ENCODE results near the gene GINS3.

Gene GINS3

DNA sequence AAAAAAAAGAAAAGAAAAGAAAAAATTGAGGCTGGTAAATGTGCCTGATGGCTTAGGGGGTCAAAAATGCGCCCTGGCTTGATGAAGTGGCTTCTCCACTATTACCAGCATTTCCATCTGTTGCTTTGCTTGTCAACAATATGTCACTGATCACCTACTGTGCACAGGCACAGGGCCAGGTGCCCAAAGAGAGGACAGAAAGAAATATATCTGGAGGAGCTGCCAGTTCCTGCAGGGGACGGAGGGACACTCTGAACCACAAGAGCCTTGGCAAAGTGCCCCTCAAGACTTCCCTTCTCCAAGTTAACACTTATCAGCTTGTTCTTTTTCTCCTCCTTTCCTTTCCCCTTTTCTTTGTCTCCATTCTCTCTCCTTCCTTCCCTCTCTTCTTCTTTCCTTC is 34.7 kb downstream of the GINS3 start:
- DNase-seq = no peak

DNA sequence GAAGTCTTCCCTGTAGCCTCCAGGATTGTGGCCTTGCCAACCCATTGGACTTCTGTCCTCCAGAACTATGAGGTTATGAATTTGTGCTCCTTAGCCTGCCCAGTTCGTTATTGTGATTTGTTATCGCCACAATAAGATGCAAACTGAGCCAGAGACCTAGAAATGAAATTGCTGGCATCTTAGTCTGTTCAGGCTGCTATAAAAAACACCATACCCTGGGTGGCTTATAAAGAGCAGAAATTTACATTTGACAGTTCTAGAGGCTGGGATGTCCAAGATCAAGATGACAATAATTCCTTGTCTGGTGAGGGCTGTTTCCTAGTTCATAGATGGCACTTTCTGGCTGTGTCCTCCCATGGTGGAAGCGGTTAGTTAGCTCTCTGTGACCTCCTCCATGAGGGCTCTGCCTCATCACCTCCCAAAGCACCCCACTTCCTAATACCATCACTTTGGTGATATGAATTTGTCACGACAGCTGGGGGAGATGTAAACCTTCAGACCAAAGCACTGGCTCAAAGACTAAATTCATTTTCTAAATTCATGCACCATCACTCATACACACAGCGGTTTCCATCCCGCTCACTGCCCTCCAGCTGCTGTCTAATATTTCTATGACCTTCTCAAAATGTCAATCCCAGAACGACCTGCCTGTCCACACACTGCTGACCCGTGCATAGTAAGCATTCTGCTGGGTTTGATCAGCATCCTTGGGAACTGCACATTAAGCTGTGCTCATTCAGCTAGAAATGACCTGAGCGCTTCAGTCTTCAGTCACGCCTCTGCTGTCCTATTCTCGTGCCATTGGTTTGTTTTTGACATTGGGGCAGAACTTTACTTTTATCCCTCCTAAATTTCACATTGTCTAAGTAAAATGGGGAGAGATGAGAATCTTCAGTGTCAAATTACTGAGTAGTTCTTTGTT is 36.6 kb downstream of the GINS3 start:
- no peak for DNase-seq

DNA sequence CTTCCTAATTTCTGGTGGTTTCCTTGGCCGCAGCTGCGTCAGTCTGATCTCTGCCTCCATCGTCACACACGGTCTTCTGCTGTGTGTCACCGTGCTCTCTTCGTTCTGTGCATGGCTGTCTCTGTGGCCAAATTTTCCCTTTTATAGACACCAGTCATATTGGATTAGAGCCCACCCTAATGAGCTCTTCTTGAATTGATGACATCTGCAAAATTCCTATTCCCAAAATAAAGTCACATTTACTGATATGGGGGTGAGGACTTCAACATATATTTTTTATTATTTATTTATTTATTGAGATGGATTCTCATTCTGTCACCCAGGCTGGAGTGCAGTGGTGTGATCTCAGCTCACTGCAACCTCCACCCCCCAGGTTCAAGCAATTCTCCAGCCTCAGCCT is 38.4 kb downstream of the GINS3 start:
- no peak for DNase-seq

DNA sequence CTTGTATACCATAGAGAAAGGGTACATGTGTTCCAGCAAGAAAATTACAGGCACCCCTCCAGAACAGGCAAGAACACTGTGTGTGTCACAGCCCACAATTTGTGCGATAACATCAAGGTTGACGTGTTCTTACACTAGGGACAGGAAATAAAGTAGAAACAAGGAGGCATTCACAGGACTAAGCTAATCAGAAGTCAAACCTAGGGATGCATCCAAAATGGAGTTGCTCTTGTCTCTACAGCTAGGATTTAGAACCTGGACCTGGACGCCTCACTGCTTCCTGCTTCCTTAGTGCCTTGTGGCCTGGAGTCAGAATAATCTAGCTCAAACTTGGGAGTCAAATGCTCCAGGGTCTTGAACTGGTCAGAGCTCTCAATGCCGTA is 41.3 kb downstream of the GINS3 start:
- DNase-seq = no peak

DNA sequence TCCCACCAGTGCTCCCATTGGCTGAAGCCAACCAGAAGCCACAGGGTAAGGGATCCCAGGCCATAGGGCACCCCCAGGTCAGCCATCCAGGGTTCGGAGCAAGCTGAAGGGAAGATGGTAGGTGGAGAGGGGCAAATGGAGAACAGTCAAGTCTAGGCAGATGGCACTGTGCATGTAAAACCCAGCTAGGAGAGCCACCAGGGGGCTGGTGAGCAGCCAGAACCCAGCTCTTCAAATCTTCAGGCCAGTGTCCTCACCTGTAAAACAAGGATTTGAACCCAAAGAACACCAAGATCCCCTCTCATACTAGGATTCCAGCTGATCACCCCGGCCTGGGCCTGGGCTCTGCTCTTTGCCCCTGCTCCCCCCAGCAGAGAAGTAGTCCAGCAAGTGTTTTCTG is 43.5 kb downstream of the GINS3 start:
- no peak for DNase-seq

DNA sequence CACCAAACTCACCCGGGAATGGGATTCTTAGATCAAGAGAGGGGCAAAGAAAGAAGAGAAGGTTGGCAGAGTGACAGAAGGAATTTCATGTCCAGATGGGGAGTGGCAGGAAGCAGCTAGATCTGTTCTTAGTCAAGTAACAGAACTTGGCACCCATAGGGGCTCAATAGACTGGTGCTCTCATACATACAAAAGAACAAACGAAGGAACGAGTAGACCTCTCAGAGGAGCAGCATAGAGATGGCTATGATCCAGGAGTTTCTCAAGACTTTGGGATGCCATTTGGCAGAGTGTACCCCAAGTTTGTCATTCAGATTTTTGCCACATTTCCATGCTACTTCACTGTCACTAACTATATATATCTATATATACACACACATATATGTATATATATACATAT is 47.9 kb downstream of the GINS3 start:
- DNase-seq = no peak

DNA sequence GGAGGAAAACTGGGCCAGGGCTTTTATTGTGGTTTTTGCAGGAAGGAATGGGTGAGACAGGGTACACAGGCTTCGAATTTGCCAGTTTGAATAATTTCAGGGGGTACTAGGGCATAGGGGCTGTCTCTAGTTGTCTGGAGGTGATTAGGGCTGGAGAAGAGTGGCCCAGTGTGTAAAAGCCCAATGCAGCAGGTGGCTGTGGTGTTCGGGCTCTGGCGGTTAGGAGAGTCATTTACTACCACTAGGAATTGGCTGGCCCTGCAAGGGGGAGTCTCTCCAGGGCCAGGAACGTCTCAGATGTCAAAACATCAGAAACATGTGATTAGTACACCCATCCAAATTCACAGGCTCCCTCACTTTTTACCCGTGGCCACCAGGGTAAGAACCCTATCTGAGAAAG is 50.3 kb downstream of the GINS3 start:
- no peak for DNase-seq

DNA sequence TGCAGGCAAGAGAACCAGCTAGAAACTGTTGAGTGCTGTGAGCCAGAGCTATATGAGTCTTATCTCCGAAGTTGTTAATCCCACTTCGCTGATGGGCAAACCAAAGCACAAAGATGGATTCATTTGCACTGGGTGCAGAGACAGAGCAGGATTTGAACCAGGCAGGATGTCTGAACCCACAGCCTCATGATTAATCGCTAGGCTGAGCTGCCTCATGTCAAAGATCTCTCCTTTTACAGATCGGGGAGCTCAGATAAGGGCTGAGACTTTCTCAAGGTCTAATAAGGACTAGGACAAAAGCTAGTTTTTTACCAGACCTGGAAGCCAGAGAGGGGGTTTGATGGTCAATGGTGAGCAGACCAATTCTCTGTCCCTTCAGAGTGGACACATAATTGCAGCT is 51.5 kb downstream of the GINS3 start:
- DNase-seq = no peak

DNA sequence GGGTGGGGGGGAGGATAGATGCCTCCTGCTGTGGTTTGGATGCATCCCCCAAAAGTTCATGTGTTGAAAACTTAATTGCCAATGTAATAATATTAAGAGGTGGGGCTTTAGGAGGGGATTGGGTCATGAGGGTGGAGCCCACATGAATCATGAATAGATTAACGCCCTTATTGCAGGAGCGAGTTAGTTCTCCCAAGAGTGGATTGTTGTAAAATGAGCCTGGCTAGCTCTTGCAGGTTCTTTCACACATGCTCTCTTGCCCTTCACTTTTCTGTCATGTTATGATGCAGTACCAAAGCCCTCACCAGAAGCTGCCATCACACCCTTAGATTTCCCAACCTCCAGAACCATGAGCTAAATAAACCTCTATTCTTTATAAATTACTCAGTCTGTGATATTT is 52.0 kb downstream of the GINS3 start:
- DNase-seq = no peak

DNA sequence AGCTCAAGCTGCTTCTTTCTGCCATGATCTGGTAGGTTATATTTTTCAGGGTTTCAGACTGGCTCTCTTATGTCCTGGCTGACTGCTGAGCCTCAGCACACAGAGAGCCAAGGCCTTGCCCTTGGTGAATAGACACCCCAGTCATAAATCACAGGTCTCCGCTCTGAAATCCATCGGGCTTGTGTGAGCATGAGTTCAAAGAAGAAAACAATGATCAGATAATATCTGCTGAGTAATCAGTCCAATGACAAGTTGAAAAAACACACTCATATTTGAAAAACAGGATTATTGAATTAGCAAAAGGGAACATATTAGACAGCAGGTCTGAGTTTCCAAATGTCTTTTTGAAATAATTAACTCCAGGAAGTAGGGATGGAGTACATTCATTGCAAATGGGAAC is 56.6 kb downstream of the GINS3 start:
- no peak for DNase-seq

DNA sequence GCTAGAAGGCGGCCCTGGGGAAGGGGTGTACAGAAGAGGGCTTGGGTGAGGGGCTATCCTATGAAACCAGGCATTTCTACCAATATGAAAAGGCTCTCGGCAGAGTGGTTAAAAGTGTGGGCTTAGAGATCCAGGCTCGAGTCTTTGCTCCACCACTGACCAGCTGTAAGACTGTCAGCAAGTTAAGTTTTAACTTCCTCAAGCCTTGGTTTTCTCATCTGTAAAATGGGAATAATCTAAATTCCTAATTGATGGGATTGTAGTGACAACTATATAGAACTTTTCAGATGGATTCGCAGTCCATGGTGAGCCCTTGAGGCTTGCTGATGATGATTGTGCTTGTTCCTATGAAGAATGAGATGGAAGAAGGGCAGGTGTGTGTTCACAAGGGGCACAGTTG is 57.0 kb downstream of the GINS3 start:
- no peak for DNase-seq

DNA sequence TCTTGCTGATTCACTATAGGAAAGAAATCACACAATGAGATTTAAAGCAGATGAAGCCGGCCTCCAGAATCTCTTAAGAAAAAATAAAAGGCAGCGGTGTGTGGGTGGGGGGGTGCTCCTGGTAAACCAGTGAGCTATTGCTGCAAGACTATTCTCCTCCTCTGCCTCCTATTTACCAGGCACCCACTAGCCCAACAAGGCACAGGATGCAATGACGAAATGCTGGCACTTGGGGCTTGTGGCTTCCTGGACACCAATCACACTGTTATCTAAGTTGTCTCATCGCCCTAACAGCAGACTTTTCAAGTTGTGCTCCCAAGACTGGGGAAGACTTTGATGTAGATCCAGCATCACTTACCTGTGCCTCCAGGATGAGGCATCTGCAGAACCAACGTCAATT is 57.5 kb downstream of the GINS3 start:
- no peak for DNase-seq

DNA sequence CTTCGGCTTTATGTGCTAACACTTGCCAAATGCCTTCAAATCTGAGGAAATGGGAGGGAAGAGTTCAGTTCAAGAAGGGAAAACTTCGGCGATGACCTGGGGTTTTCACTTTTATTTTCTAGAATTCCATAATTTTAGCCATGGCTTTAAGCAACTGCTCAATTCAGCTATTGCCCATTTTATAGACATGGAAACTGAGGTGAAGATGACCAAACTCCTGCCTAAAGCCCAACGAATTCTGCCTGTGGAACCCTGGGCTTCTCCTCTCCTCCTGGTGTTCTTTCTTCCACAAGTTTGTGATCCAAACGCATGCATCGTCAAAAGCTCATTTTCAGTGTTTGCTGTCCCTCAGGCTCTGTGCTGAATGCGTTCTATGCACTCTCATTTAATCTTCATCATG is 58.3 kb downstream of the GINS3 start:
- no peak for DNase-seq

DNA sequence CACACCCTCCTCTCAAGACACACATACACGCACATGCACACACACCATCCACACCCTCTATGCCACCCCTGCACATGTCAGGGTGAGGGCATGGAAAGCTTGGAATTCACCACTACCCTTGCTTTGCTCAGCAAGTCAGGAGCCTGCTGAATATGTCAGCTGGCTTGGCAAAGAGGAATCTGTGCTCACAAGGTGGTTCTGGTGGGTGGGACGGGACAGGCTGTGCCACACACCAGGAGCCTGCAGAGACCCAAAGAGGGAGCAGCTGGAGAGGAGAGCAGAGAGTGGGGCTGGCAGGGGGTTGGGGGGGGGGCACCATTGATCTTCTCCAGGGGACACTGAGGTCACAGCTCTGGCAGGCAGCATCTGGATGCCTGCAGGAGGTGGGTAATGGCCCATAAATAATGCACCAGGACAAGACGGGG is 59.0 kb downstream of the GINS3 start:
- DNase-seq = no peak

DNA sequence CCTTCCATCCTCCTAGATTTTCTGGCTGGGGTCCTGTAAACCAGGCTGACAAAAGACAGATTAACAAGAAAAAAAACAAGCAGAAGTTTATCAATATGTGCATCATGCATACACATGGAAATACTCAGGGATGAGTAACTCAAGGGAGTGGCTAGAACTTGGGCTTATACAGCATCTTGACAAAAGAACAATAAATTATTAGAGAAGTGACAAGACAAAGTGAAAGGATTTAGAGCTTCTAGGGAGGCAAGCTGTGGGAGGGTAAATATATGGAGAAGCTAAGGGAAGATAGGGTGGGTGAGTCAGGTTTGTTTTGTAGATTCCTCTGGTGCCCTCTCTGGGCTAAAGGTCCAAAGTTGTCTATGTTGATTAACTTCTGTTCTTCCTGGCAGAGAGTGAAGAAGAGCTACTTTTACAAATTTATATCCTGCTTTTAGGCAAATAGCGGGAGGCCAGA is 59.7 kb downstream of the GINS3 start:
- no peak for DNase-seq

DNA sequence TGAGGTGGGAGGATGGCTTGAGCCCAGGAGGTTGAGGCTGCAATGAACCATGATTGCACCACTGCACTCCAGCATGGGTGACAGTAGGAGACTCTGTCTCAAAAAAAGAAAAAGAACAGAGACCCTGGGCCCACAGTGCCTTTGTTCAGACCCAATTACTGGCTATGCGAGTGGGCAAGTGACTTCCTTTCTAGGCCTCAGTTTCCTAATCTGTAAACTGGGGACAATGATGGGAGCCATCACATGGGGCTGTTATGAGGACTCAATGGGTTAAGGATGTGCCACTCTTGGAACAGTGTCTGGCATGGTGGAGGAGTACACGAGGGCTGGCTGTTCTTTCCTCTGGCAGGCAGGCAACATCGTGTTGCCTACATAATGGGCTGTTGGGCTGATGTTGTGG is 60.4 kb downstream of the GINS3 start:
- no peak for DNase-seq

DNA sequence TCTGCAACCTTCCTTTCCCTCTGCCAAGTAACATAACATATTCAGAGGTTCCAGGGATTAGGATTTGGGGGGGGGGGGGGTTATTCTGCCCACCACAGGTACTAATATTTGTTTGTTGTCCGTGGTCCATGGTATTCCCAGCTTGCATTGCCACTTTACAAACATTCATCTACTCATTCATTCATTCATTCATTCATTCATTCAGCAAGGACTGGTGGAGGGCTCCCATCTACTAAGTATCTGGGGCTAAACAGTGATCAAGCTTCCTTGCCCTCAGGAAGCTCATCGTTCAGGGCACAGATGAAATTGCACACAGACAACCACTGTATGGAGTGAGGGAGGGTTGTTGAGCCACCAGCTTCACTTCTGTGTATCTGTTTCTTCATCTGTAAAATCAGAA is 61.9 kb downstream of the GINS3 start:
- DNase-seq = no peak

DNA sequence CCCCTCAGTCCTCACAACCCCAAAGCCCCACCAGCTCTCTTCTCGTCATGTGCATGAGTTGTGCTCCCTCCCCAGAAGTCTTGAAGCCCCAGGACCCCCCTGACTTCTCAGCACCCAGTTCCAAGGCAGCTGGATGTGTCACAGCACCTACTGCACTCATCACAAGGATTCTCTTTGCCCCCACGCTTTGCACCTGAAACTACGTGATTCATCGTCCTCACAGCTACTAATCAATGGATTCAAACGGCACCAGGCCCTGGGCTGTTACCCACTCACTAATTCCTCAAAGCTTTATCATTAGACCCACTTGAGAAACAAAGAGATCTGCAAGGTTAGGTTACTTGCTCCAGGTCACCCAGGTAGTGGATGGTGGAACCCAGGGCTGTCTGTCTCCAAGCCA is 62.6 kb downstream of the GINS3 start:
- DNase-seq = no peak
